GM23338 (cell line): Measurements from ENCODE around the gene WT1. TPM values are rescaled to one million over a fixed set of nuclear protein-coding genes. Genes with fewer than 3 reads are reported as not detected.

Experiments
- ATAC-seq: fragments of 200-7000 bp; cut with Tn5 transposase; 3 replicates; pipeline ENCODE4 v1.9.1; 2020
- DNase-seq: peaks from one replicate; pipeline ENCODE4 v3.0.0-alpha.2; 2015; ENCODE audit warnings: low spot score
- H2AFZ ChIP-seq: fragments of 200-600 bp; sonication (generic); 2 replicates; pipeline ENCODE4 v1.8.0; 2016; ENCODE audit warnings: antibody characterized with exemption, mild to moderate bottlenecking, moderate library complexity
- H3F3A ChIP-seq: fragments of 200-600 bp; sonication (generic); replicated peaks from 2 replicates; pipeline ENCODE4 v1.8.0; 2017; ENCODE audit warnings: antibody characterized with exemption, mixed run types, low read depth
- H3K27ac ChIP-seq: fragments of 200-600 bp; sonication (generic); 2 replicates; pipeline ENCODE4 v1.6.1; 2016; ENCODE audit warnings: low read depth
- H3K27me3 ChIP-seq: fragments of 200-600 bp; sonication (generic); 2 replicates; pipeline ENCODE4 v1.8.0; 2016; ENCODE audit warnings: mild to moderate bottlenecking, mixed run types, moderate library complexity; ENCODE audit not compliant: insufficient read depth
- H3K36me3 ChIP-seq: fragments of 200-600 bp; sonication (generic); 2 replicates; pipeline ENCODE4 v1.8.0; 2016; ENCODE audit warnings: mild to moderate bottlenecking; ENCODE audit not compliant: insufficient read depth
- H3K4me1 ChIP-seq: fragments of 200-600 bp; sonication (generic); 2 replicates; pipeline ENCODE4 v1.8.0; 2016; ENCODE audit warnings: mild to moderate bottlenecking, moderate library complexity; ENCODE audit not compliant: insufficient read depth
- H3K4me2 ChIP-seq: fragments of 200-600 bp; sonication (generic); 2 replicates; pipeline ENCODE4 v1.7.1; 2017; ENCODE audit warnings: mixed run types
- H3K4me3 ChIP-seq: fragments of 200-600 bp; sonication (generic); 2 replicates; pipeline ENCODE4 v1.6.1; 2016; ENCODE audit warnings: mixed run types
- H3K79me2 ChIP-seq: fragments of 200-600 bp; sonication (generic); replicated peaks from 2 replicates; pipeline ENCODE4 v1.8.0; 2017; ENCODE audit warnings: mild to moderate bottlenecking; ENCODE audit not compliant: insufficient read depth
- H3K9me2 ChIP-seq: fragments of 200-600 bp; sonication (generic); 2 replicates; pipeline ENCODE4 v1.8.0; 2017; ENCODE audit not compliant: insufficient read depth
- H4K20me1 ChIP-seq: fragments of 200-600 bp; sonication (generic); replicated peaks from 2 replicates; pipeline ENCODE4 v1.8.0; 2017; ENCODE audit warnings: mild to moderate bottlenecking; ENCODE audit not compliant: insufficient read depth
- H3K27ac Mint-ChIP-seq: 2 replicates; pipeline ENCODE4 v1.8.0; 2020; ENCODE audit warnings: inconsistent platforms, mild to moderate bottlenecking, moderate library complexity, mixed read lengths
- H3K27me3 Mint-ChIP-seq: 3 replicates; pipeline ENCODE4 v1.8.0; 2022; ENCODE audit warnings: low read depth, mild to moderate bottlenecking, moderate library complexity, mixed read lengths, inconsistent platforms; ENCODE audit not compliant: insufficient read depth, poor library complexity
- H3K36me3 Mint-ChIP-seq: 3 replicates; pipeline ENCODE4 v1.8.0; 2021; ENCODE audit warnings: low read depth, mild to moderate bottlenecking, inconsistent platforms, moderate library complexity, mixed read lengths
- H3K4me1 Mint-ChIP-seq: 3 replicates; pipeline ENCODE4 v1.8.0; 2020; ENCODE audit warnings: mild to moderate bottlenecking, inconsistent platforms, mixed read lengths
- H3K4me3 Mint-ChIP-seq: 3 replicates; pipeline ENCODE4 v1.8.0; 2021; ENCODE audit warnings: moderate library complexity, mild to moderate bottlenecking, inconsistent platforms, mixed read lengths
- H3K9me3 Mint-ChIP-seq: 3 replicates; pipeline ENCODE4 v1.8.0; 2020; ENCODE audit warnings: moderate library complexity, mild to moderate bottlenecking, inconsistent platforms, mixed read lengths
- CREB1 ChIP-seq: fragments of 250-450 bp; sonication (Bioruptor Pico); IDR thresholded peaks from 2 replicates; pipeline ENCODE4 v1.5.0; 2020; ENCODE audit warnings: low read depth, mild to moderate bottlenecking, moderate library complexity
- EZH2 ChIP-seq: fragments of 200-600 bp; sonication (generic); IDR thresholded peaks from one replicate; pipeline ENCODE4 v1.8.0; 2017; ENCODE audit warnings: antibody characterized with exemption, mild to moderate bottlenecking, low read depth; ENCODE audit not compliant: unreplicated experiment
- EZH2phosphoT487 ChIP-seq: fragments of 200-600 bp; sonication (generic); IDR thresholded peaks from one replicate; pipeline ENCODE4 v1.8.1; 2018; ENCODE audit warnings: antibody characterized with exemption; ENCODE audit not compliant: unreplicated experiment
- POLR2AphosphoS5 ChIP-seq: IDR thresholded peaks from 2 replicates; pipeline ENCODE4 v1.6.1; 2016; ENCODE audit warnings: antibody characterized with exemption, low read depth
- STAT1 ChIP-seq: IDR thresholded peaks from one replicate; pipeline ENCODE4 v1.6.1; 2016; ENCODE audit warnings: antibody characterized with exemption; ENCODE audit not compliant: unreplicated experiment
- ZNF114 ChIP-seq: fragments of 250-450 bp; sonication (Bioruptor Pico); IDR thresholded peaks from 2 replicates; pipeline ENCODE4 v1.5.0; 2020; ENCODE audit warnings: mild to moderate bottlenecking, moderate library complexity
- ZNF331 ChIP-seq: fragments of 250-450 bp; sonication (Bioruptor Pico); IDR thresholded peaks from 2 replicates; pipeline ENCODE4 v1.5.0; 2020; ENCODE audit warnings: low read depth, mild to moderate bottlenecking, moderate library complexity
- polyA plus RNA-seq: library from polyadenylated mRNA; unstranded; fragments of >200 nt; fragmentation: Nextera tagmentation; extraction: Ambion mirVana; gene quantifications from 2 replicates; pipeline ENCODE4 v1.2.1, GENCODE V29; 2016
- total RNA-seq: library from RNA; depleted of rRNA; stranded (reverse); fragments of >200 nt; shearing (Covaris generic); gene quantifications from 2 replicates; pipeline ENCODE4 v1.2.3, GENCODE V29; 2014
- TF ChIP-seq, protein P1 (sequence below), 2 experiments: fragments of 200-600 bp in 1 of 2; sonication (generic) in 1 of 2; conservative IDR thresholded peaks; 2 replicates each; pipeline versions ENCODE4 v1.5.1 to v1.6.1; 2016 to 2017; ENCODE audit warnings: antibody characterized with exemption in 2 of 2, low read depth in 2 of 2, mild to moderate bottlenecking in 2 of 2, moderate library complexity in 1 of 2
- TF ChIP-seq, protein P2 (sequence below): fragments of 250-450 bp; sonication (Bioruptor Pico); IDR thresholded peaks from 2 replicates; pipeline ENCODE4 v1.5.0; 2020; ENCODE audit warnings: mild to moderate bottlenecking, moderate library complexity

Gene WT1
- total and polyA plus RNA-seq, 2 experiments from 2014 or later, result 0.21 TPM; not detected in 1

DNA sequence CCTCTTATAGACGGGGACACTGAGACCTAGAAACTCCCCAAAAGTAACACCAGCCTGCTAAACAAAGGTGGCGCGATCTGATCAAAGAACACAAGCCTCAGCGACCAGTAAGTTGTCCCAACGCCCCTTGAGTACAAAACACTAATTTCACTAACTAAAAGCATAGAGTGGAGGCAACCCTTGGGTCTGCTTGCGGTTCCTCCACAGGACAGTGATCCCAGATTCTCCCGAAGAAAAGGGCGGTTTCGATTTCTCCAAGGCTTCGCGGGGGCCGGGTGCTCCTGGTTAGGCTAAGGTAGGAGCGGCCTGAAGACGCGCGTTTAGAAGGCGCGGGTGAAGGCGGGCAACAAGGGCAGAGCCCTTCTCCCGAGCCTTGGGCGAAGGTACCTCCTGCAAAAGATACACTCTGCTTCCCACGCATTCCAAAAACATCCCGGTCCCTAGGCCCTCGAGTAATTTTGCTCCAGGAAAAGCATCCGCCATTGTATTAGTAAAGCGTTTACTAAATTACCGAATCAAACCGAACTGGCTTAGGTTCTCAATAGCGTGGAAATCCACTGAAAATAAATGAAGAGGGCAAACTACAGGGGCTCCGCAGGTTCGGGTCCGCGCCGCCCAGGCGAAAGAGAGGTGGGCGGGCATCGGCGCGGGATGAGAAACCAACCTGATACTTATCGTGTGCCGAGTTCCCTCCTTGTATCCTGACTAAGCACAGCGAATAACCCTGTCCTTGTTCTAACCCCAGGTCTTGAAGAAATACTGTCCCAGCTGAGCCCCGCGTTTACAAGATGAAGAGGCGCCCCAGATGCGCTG lies 2.0 kb downstream of the WT1 start:
- Histone ChIP-seq H3K9me2 (no peaks in the 10 kb centered on the region), H3F3A (peaks cover 12% of the 10 kb centered on the region), H2AFZ (no peak overlapping the region), H3K4me1 (peaks cover 45% of the 10 kb centered on the region), H3K79me2 (no peaks in the 10 kb centered on the region), H3K36me3 (no peaks in the 10 kb centered on the region), H3K4me2 (peak overlapping the region; percentile 71), H3K4me3 (peak overlapping the region; percentile 50; the same call in 1 of the 2 replicates), H3K27me3 (peaks cover 99% of the 10 kb centered on the region), H3K27ac (no peak overlapping the region), H4K20me1 (peaks cover 23% of the 10 kb centered on the region)
- Mint-ChIP-seq H3K27me3 (peaks cover 95% of the 10 kb centered on the region), H3K4me1 (peaks cover 49% of the 10 kb centered on the region), H3K4me3 (peak overlapping the region; percentile 43), H3K36me3 (peaks cover 3% of the 10 kb centered on the region; the same call in 1 of the 3 replicates), H3K27ac (no peak overlapping the region), H3K9me3 (peaks cover 10% of the 10 kb centered on the region; the same call in 2 of the 3 replicates)
- DNase-seq, result peak; percentile 54
- no peak for ATAC-seq
- no peak for TF ChIP-seq ZNF331
- TF ChIP-seq POLR2AphosphoS5, result no peak
- TF ChIP-seq ZNF114 (CRISPR knock-in tag), result no peak
- TF ChIP-seq, protein P1, sequence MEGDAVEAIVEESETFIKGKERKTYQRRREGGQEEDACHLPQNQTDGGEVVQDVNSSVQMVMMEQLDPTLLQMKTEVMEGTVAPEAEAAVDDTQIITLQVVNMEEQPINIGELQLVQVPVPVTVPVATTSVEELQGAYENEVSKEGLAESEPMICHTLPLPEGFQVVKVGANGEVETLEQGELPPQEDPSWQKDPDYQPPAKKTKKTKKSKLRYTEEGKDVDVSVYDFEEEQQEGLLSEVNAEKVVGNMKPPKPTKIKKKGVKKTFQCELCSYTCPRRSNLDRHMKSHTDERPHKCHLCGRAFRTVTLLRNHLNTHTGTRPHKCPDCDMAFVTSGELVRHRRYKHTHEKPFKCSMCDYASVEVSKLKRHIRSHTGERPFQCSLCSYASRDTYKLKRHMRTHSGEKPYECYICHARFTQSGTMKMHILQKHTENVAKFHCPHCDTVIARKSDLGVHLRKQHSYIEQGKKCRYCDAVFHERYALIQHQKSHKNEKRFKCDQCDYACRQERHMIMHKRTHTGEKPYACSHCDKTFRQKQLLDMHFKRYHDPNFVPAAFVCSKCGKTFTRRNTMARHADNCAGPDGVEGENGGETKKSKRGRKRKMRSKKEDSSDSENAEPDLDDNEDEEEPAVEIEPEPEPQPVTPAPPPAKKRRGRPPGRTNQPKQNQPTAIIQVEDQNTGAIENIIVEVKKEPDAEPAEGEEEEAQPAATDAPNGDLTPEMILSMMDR (conservative IDR thresholded peaks at IDR 0.05; ENCODE audit: low read depth in 2 of 2), result no peak
- no peak for TF ChIP-seq CREB1
- no peak for TF ChIP-seq STAT1
- TF ChIP-seq EZH2, result peak; percentile 98
- TF ChIP-seq, protein P2, sequence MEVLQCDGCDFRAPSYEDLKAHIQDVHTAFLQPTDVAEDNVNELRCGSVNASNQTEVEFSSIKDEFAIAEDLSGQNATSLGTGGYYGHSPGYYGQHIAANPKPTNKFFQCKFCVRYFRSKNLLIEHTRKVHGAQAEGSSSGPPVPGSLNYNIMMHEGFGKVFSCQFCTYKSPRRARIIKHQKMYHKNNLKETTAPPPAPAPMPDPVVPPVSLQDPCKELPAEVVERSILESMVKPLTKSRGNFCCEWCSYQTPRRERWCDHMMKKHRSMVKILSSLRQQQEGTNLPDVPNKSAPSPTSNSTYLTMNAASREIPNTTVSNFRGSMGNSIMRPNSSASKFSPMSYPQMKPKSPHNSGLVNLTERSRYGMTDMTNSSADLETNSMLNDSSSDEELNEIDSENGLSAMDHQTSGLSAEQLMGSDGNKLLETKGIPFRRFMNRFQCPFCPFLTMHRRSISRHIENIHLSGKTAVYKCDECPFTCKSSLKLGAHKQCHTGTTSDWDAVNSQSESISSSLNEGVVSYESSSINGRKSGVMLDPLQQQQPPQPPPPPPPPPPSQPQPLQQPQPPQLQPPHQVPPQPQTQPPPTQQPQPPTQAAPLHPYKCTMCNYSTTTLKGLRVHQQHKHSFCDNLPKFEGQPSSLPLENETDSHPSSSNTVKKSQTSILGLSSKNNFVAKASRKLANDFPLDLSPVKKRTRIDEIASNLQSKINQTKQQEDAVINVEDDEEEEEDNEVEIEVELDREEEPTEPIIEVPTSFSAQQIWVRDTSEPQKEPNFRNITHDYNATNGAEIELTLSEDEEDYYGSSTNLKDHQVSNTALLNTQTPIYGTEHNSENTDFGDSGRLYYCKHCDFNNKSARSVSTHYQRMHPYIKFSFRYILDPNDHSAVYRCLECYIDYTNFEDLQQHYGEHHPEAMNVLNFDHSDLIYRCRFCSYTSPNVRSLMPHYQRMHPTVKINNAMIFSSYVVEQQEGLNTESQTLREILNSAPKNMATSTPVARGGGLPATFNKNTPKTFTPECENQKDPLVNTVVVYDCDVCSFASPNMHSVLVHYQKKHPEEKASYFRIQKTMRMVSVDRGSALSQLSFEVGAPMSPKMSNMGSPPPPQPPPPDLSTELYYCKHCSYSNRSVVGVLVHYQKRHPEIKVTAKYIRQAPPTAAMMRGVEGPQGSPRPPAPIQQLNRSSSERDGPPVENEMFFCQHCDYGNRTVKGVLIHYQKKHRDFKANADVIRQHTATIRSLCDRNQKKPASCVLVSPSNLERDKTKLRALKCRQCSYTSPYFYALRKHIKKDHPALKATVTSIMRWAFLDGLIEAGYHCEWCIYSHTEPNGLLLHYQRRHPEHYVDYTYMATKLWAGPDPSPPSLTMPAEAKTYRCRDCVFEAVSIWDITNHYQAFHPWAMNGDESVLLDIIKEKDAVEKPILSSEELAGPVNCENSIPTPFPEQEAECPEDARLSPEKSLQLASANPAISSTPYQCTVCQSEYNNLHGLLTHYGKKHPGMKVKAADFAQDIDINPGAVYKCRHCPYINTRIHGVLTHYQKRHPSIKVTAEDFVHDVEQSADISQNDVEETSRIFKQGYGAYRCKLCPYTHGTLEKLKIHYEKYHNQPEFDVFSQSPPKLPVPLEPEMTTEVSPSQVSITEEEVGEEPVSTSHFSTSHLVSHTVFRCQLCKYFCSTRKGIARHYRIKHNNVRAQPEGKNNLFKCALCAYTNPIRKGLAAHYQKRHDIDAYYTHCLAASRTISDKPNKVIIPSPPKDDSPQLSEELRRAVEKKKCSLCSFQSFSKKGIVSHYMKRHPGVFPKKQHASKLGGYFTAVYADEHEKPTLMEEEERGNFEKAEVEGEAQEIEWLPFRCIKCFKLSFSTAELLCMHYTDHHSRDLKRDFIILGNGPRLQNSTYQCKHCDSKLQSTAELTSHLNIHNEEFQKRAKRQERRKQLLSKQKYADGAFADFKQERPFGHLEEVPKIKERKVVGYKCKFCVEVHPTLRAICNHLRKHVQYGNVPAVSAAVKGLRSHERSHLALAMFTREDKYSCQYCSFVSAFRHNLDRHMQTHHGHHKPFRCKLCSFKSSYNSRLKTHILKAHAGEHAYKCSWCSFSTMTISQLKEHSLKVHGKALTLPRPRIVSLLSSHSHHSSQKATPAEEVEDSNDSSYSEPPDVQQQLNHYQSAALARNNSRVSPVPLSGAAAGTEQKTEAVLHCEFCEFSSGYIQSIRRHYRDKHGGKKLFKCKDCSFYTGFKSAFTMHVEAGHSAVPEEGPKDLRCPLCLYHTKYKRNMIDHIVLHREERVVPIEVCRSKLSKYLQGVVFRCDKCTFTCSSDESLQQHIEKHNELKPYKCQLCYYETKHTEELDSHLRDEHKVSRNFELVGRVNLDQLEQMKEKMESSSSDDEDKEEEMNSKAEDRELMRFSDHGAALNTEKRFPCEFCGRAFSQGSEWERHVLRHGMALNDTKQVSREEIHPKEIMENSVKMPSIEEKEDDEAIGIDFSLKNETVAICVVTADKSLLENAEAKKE (CRISPR knock-in tag), result no peak
- peak; percentile 71 for TF ChIP-seq EZH2phosphoT487
